MCF 10A (cell line): Measurements from ENCODE around the gene LCN9. TPM values are rescaled to one million over a fixed set of nuclear protein-coding genes. Genes with fewer than 3 reads are reported as not detected.

Experiments
- BruUV-seq: library from RNA; stranded (reverse); fragments of 400-500 nt; replicated peaks from 2 replicates; lab custom pipeline; 2021; lab: Mats Ljungman, UMichigan
- CTCF ChIA-PET: fragments of 300-600 bp; sonication (Branson Sonifier 250); formaldehyde crosslinking; extraction: SDS; loops from one replicate; lab custom pipeline; 2021; ENCODE audit warnings: antibody characterized with exemption, inconsistent platforms; lab: Yijun Ruan, JAX
- POLR2A ChIA-PET: fragments of 300-600, 350-650 bp; sonication (Branson Sonifier 250); formaldehyde crosslinking; extraction: SDS; loops from one replicate; lab custom pipeline; 2020; ENCODE audit warnings: antibody characterized with exemption, inconsistent platforms; lab: Yijun Ruan, JAX
- DNase-seq: peaks from one replicate; pipeline ENCODE4 v3.0.0-alpha.2; 2018; ENCODE audit not compliant: unreplicated experiment
- H3K27ac Mint-ChIP-seq: one replicate; pipeline ENCODE4 v1.8.0; 2022; ENCODE audit warnings: mild to moderate bottlenecking, low read depth, mixed read lengths; ENCODE audit not compliant: unreplicated experiment
- H3K27me3 Mint-ChIP-seq: one replicate; pipeline ENCODE4 v1.8.0; 2022; ENCODE audit warnings: mixed read lengths; ENCODE audit not compliant: insufficient read depth, unreplicated experiment
- H3K36me3 Mint-ChIP-seq: one replicate; pipeline ENCODE4 v1.8.0; 2022; ENCODE audit warnings: mild to moderate bottlenecking, moderate library complexity, mixed read lengths; ENCODE audit not compliant: insufficient read depth, unreplicated experiment
- H3K4me1 Mint-ChIP-seq: one replicate; pipeline ENCODE4 v1.8.0; 2022; ENCODE audit warnings: mixed read lengths; ENCODE audit not compliant: insufficient read depth, unreplicated experiment
- H3K4me3 Mint-ChIP-seq: one replicate; pipeline ENCODE4 v1.8.0; 2022; ENCODE audit warnings: mild to moderate bottlenecking, moderate library complexity, mixed read lengths; ENCODE audit not compliant: unreplicated experiment
- H3K9me3 Mint-ChIP-seq: one replicate; pipeline ENCODE4 v1.8.0; 2022; ENCODE audit warnings: mixed read lengths; ENCODE audit not compliant: unreplicated experiment
- CTCF ChIP-seq: fragments of 200-600 bp; IDR thresholded peaks from one replicate; pipeline ENCODE4 v1.8.0; 2022; ENCODE audit warnings: antibody characterized with exemption, mild to moderate bottlenecking; ENCODE audit not compliant: unreplicated experiment
- intact Hi-C: fragments of 100-400 bp; cut with micrococcal nuclease; formaldehyde crosslinking; loops from 2 replicates; pipeline ENCODE4 v1.14.1; 2022
- total RNA-seq: library from RNA; stranded (reverse); gene quantifications from 2 replicates; pipeline ENCODE4 v1.2.3, GENCODE V29; 2022

Gene LCN9
- total RNA-seq, 1 experiment from 2014 or later, result not detected

- Mint-ChIP-seq H3K27ac (no peak overlapping the region), H3K27me3 (no peaks in the 10 kb centered on the region), H3K4me3 (no peak overlapping the region), H3K9me3 (no peaks in the 10 kb centered on the region), H3K36me3 (no peaks in the 10 kb centered on the region), H3K4me1 (peaks cover 4% of the 10 kb centered on the region)
- POLR2A ChIA-PET, result no interaction called here
- intact Hi-C loops, result no loop called here
- no peak for DNase-seq
- BruUV-seq, result no TSS peak
- TF ChIP-seq CTCF, result no peak
- CTCF ChIA-PET, result no interaction called here
These were observed 35.1 kb downstream of the LCN9 start for GRCh38 chr9:135698236-135698635.

GRCh38 chr9:135698767-135699166 lies 35.7 kb downstream of the LCN9 start:
- no peaks in the 10 kb centered on the region for H3K9me3 Mint-ChIP-seq
- ChIA-PET CTCF (no interaction called here), POLR2A (no interaction called here)
- no peak for DNase-seq
- no peaks in the 10 kb centered on the region for H3K27me3 Mint-ChIP-seq
- no peak for TF ChIP-seq CTCF
- H3K4me1 Mint-ChIP-seq, result no peaks in the 10 kb centered on the region
- no TSS peak for BruUV-seq
- no peak overlapping the region for H3K4me3 Mint-ChIP-seq
- no peaks in the 10 kb centered on the region for H3K36me3 Mint-ChIP-seq
- H3K27ac Mint-ChIP-seq, result no peak overlapping the region
- intact Hi-C loops, result no loop called here

- intact Hi-C loops, result no loop called here
- ChIA-PET POLR2A (no interaction called here), CTCF (no interaction called here)
- H3K4me1 Mint-ChIP-seq, result no peaks in the 10 kb centered on the region
- no peak within 1 kb of the TSS for H3K27ac Mint-ChIP-seq
- DNase-seq, result no peak
- BruUV-seq, result no TSS peak
- no peaks in the 10 kb centered on the region for H3K27me3 Mint-ChIP-seq
- H3K4me3 Mint-ChIP-seq, result no peak within 1 kb of the TSS
- no peak for TF ChIP-seq CTCF
- no peaks in the 10 kb centered on the region for H3K9me3 Mint-ChIP-seq
- H3K36me3 Mint-ChIP-seq, result no peaks in the 10 kb centered on the region
These were observed 36.3 kb downstream of the LCN9 start, which contains the start of gene SOHLH1 for GRCh38 chr9:135699440-135699839. TSS of gene SOHLH1 (minus strand) at chr9:135699481. CDS start at chr9:135699467, 14 bp downstream.

- ChIA-PET CTCF (interaction anchor here (0.6 kb wide), 1 partner anchor 486 kb away, joined by 5 read pairs; no protein-coding TSS in a partner anchor), POLR2A (no interaction called here)
- no peaks in the 10 kb centered on the region for H3K36me3 Mint-ChIP-seq
- no TSS peak for BruUV-seq
- H3K27ac Mint-ChIP-seq, result no peak overlapping the region
- no peak for TF ChIP-seq CTCF
- H3K4me1 Mint-ChIP-seq, result no peaks in the 10 kb centered on the region
- intact Hi-C loops, result loop anchor here (10.0 kb wide), 1 partner anchor 96 kb away; no protein-coding TSS in a partner anchor
- no peaks in the 10 kb centered on the region for H3K9me3 Mint-ChIP-seq
- H3K4me3 Mint-ChIP-seq, result no peak overlapping the region
- peak; percentile 18 for DNase-seq
- H3K27me3 Mint-ChIP-seq, result no peaks in the 10 kb centered on the region
These were observed 37.4 kb downstream of the LCN9 start for GRCh38 chr9:135700525-135700924.
